22Rv1 (cell line): ENCODE data around the gene ABCA9.

Experiments used
- H3K27ac ChIP-seq: fragments of 450-650 bp; 2 replicates; pipeline ENCODE4 v1.5.1; 2017
- CTCF ChIP-seq: fragments of 450-650 bp; IDR thresholded peaks from 2 replicates; pipeline ENCODE4 v1.5.1; 2017; ENCODE audit warnings: mild to moderate bottlenecking
- ZFX ChIP-seq: fragments of 450-650 bp; IDR thresholded peaks from 2 replicates; pipeline ENCODE4 v1.6.1; 2017; ENCODE audit warnings: antibody characterized with exemption, borderline replicate concordance

ABCA9 gene

GRCh38 chr17:68943123-68943811, 117.5 kb downstream of the ABCA9 start:
- no peak overlapping the region for H3K27ac ChIP-seq
- TF ChIP-seq CTCF (no peak), ZFX (no peak)

DNA sequence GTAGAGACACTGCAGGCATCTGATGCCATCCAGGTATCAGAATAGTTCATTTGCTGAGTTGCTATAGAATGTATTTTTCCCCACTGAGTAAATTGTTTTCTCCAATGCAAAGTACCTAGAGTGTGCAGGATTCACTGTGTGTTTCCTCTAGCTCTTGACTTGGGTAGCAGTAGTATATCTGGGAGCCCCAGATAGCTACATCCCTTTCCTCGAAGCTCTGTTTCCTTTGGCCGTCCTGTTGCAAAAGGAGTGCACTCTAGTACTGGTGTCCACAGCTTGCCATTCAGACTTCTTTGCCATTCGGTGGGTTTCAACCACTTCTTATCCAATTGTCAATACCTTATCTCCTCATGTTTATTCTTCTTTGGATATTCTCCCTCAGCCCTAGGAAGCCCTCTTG, 118.3 kb downstream of the ABCA9 start:
- no peak overlapping the region for H3K27ac ChIP-seq
- no peak for TF ChIP-seq ZFX
- no peak for TF ChIP-seq CTCF

- TF ChIP-seq ZFX = no peak
- TF ChIP-seq CTCF = no peak
- no peak overlapping the region for H3K27ac ChIP-seq
Measured at GRCh38 chr17:68941761-68942160, 119.0 kb downstream of the ABCA9 start.

DNA sequence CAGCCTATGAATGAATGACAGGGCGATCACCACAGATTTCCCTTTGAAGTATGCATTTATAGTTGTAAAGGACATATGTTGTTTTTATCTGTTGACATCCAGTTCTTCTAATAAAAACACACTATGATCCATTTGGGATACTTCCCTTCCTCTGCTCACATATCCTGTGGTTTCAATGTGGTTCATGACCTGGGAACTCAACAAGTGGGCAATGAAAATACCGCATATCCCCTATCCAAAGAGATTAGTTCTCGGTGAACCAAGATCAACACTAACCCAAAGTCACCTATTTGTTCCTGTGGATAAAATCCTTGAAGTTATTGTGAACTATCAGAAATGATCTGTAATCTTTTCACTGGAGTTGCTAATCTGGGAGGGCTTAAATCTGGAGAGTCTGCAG, 121.5 kb downstream of the ABCA9 start:
- H3K27ac ChIP-seq = no peak overlapping the region
- TF ChIP-seq ZFX (no peak), CTCF (no peak)

DNA sequence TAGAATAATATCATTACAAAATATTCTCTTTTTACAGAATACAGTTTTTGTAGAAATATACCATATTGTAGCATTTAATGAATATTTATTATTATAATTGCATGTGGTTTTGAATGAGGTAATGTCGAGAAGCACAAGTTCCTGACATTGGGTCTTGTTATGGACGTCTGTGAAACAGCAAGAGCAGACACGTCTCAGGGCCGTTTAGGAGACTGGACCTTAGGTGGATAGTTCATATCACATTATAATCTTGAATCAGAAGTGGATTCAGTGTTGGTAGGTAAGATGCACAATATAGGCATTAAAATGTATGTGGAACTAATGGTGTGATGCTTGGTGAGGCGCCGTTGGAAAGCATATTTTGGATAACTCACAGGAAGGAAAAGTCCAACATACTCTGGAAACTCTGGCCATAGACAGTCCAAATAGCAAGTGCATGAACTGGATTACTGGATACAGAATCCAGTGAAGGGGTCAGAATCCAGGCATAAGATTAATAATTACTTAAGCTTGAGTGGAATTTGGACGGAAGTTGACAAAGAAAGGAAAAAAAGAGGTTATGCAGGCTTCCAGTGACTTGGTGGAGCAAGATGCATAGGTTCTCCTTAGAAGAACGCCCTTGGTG, 122.7 kb downstream of the ABCA9 start:
- H3K27ac ChIP-seq = no peak overlapping the region
- TF ChIP-seq ZFX = no peak
- TF ChIP-seq CTCF = no peak

DNA sequence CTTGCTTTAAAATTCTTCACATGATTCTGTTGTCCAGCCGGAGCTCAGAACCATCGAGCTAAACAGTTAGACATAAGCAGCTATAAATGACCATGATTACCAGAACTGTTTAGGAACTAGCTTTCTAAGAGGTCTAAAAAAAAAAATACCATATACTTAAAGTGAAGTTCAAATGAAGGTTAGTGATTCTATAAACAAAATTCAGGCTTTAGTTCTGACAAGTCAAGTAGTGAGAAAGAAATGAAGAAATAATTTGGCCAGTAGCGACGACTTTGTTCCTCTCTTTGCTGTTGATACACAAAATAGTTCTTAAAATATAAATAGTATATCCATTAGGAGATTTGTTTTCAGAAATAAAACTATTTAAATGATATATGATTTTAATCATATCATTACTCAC, 133.2 kb downstream of the ABCA9 start:
- TF ChIP-seq ZFX (no peak), CTCF (no peak)
- H3K27ac ChIP-seq = no peak overlapping the region
